Suprapubic skin (tissue), 4 donors: Measurements from ENCODE around the gene OTOP2. TPM values are rescaled to one million over a fixed set of nuclear protein-coding genes. Genes with fewer than 3 reads are reported as not detected.

Experiments
- DNase-seq, 2 donors: peaks; one replicate each; pipeline ENCODE4 v3.0.0-alpha.2; 2019; ENCODE audit warnings: low spot score in 2 of 2
- H3K27ac ChIP-seq: fragments of 200-600 bp; sonication (generic); one replicate; pipeline ENCODE4 v1.5.1; 2019
- H3K27me3 ChIP-seq: fragments of 200-600 bp; sonication (generic); one replicate; pipeline ENCODE4 v1.5.1; 2019
- H3K36me3 ChIP-seq: fragments of 200-600 bp; sonication (generic); one replicate; pipeline ENCODE4 v1.5.1; 2019
- H3K4me1 ChIP-seq: fragments of 200-600 bp; sonication (generic); one replicate; pipeline ENCODE4 v1.5.1; 2019
- H3K4me3 ChIP-seq: fragments of 200-600 bp; sonication (generic); one replicate; pipeline ENCODE4 v1.5.1; 2019; ENCODE audit warnings: mild to moderate bottlenecking
- H3K9me3 ChIP-seq: fragments of 200-600 bp; sonication (generic); one replicate; pipeline ENCODE4 v1.5.1; 2019
- CTCF ChIP-seq, 2 donors: fragments of 200-600 bp in 1 of 2; fragments of 450-650 bp in 1 of 2; sonication (generic) in 1 of 2; IDR thresholded peaks; one replicate each; pipeline ENCODE4 v1.5.1; 2016 to 2019; ENCODE audit warnings: antibody characterized with exemption in 2 of 2, mild to moderate bottlenecking in 1 of 2, moderate library complexity in 1 of 2
- EP300 ChIP-seq: sonication (generic); formaldehyde crosslinking; IDR thresholded peaks from one replicate; pipeline ENCODE4 v1.6.1; 2017; ENCODE audit warnings: antibody characterized with exemption
- POLR2A ChIP-seq, 2 donors: fragments of 450-650 bp; IDR thresholded peaks; one replicate each; pipeline ENCODE4 v1.6.1; 2017; ENCODE audit warnings: antibody characterized with exemption in 2 of 2, mild to moderate bottlenecking in 2 of 2, moderate library complexity in 2 of 2
- POLR2AphosphoS5 ChIP-seq, 3 donors: sonication (generic); formaldehyde crosslinking; IDR thresholded peaks; one replicate each; pipeline ENCODE4 v1.6.1; 2017; ENCODE audit warnings: antibody characterized with exemption in 3 of 3
- WGBS: methylation state at CpG from one replicate; pipeline ENCODE4 v1.1.5; 2018; 5-methylcytosine and 5-hydroxymethylcytosine counted together
- total RNA-seq, 4 donors: library from RNA; depleted of rRNA; stranded (reverse); fragments of >200 nt; gene quantifications; one replicate each; pipeline ENCODE4 v1.1.0, GENCODE V29; 2016

The OTOP2 gene, protein sequence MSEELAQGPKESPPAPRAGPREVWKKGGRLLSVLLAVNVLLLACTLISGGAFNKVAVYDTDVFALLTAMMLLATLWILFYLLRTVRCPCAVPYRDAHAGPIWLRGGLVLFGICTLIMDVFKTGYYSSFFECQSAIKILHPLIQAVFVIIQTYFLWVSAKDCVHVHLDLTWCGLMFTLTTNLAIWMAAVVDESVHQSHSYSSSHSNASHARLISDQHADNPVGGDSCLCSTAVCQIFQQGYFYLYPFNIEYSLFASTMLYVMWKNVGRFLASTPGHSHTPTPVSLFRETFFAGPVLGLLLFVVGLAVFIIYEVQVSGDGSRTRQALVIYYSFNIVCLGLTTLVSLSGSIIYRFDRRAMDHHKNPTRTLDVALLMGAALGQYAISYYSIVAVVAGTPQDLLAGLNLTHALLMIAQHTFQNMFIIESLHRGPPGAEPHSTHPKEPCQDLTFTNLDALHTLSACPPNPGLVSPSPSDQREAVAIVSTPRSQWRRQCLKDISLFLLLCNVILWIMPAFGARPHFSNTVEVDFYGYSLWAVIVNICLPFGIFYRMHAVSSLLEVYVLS
- under 1 TPM in 1 of 4 donors, not detected in 3; 0.49 TPM for total RNA-seq

DNA sequence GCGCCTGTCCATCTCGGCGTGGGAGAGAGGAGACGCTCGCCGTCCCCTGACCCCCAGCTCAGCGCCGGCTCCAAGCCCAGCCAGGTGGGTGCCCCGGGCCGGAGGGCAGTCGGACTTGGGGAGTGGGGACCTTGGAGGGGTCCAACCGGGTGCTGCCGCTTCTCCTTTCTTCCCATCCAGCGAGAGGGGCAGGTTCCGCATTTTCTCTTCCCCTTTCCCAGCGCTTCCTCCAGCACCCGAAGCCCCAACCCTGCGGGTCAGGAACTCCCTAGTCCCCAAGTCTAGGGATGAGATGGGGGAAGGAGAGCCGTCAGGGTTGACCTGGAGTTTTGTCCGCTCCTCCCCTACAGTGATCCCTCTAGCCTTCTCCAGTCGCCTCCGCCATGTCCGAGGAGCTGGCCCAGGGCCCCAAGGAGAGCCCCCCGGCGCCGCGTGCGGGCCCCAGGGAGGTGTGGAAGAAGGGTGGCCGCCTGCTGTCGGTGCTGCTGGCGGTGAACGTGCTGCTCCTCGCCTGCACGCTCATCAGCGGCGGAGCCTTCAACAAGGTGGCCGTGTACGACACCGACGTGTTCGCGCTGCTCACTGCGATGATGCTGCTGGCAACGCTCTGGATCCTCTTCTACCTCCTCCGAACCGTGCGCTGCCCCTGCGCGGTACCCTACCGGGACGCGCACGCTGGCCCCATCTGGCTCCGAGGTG lies at the start of gene OTOP2:
Gene OTOP2, plus strand, starts transcription at position 24 of the 699 bp plus-strand sequence. Its CDS starts 360 bp downstream, at position 384.
- DNase-seq: no peak
- no peak within 1 kb of the TSS for H3K27ac ChIP-seq
- H3K27me3 ChIP-seq: peaks cover 66% of the 10 kb centered on the region
- H3K4me3 ChIP-seq: peak within 1 kb of the TSS; percentile 50
- no peaks in the 10 kb centered on the region for H3K9me3 ChIP-seq
- 3% methylated on average over 32 of the region's 54 CpGs for WGBS
- H3K36me3 ChIP-seq: no peaks in the 10 kb centered on the region
- H3K4me1 ChIP-seq: peaks cover 44% of the 10 kb centered on the region
- TF ChIP-seq EP300 (no peak), POLR2A (IDR thresholded peaks at IDR 0.05) (no peak), POLR2AphosphoS5 (IDR thresholded peaks at IDR 0.05) (no peak), CTCF (IDR thresholded peaks at IDR 0.05) (no peak)

GRCh38 chr17:74874615-74875037 lies 49.4 kb upstream of the OTOP2 start:
- Histone ChIP-seq H3K9me3 (no peaks in the 10 kb centered on the region), H3K36me3 (no peaks in the 10 kb centered on the region), H3K4me1 (peaks cover 34% of the 10 kb centered on the region), H3K27me3 (no peaks in the 10 kb centered on the region), H3K4me3 (no peak overlapping the region), H3K27ac (no peak overlapping the region)
- TF ChIP-seq POLR2AphosphoS5 (IDR thresholded peaks at IDR 0.05) (no peak), CTCF (IDR thresholded peaks at IDR 0.05) (no peak), POLR2A (IDR thresholded peaks at IDR 0.05) (no peak), EP300 (no peak)
- no peak for DNase-seq
- 98% methylated on average over 5 of the region's 5 CpGs for WGBS

GRCh38 chr17:74875155-74875976 lies 48.7 kb upstream of the OTOP2 start:
- Histone ChIP-seq H3K4me1 (peaks cover 34% of the 10 kb centered on the region), H3K4me3 (no peak overlapping the region), H3K9me3 (no peaks in the 10 kb centered on the region), H3K36me3 (no peaks in the 10 kb centered on the region), H3K27me3 (no peaks in the 10 kb centered on the region), H3K27ac (no peak overlapping the region)
- 63% methylated on average over 5 of the region's 5 CpGs for WGBS
- no peak for DNase-seq
- TF ChIP-seq CTCF (IDR thresholded peaks at IDR 0.05): no peak
- no peak for TF ChIP-seq EP300
- TF ChIP-seq POLR2A (IDR thresholded peaks at IDR 0.05): no peak
- TF ChIP-seq POLR2AphosphoS5 (IDR thresholded peaks at IDR 0.05): no peak

DNA sequence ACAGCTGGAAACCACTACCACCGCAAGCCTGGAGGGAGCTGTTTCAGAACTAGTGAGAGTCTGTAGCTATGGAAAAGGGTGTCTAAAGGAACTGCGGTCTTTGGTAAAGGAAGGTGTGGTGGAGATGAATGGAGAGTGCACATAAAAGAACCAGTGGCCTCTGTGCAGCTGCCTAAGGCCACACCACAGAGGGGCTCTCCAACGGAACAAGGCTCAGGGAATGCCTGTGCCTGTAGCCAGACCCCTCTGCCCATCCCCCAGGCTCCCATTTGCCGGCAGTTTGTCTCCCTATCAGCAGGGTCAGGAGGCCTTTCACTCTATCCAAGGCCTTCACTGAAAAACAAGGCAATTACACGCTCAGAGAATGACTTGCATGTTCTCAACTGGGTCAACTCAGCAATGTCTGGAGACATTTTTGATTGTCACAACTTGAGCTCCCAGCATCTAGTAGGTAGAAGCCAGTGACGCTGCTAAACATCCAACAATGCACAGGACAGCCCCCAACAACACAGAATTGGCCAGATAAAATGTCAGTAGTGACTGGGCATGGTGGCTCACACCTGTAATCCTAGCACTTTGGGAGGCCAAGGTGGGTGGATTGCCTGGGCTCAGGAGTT lies 48.0 kb upstream of the OTOP2 start:
- H3K4me3 ChIP-seq: no peak overlapping the region
- 70% methylated on average over 4 of the region's 6 CpGs for WGBS
- H3K36me3 ChIP-seq: no peaks in the 10 kb centered on the region
- H3K27ac ChIP-seq: no peak overlapping the region
- H3K9me3 ChIP-seq: no peaks in the 10 kb centered on the region
- TF ChIP-seq POLR2AphosphoS5 (IDR thresholded peaks at IDR 0.05): no peak
- TF ChIP-seq EP300: no peak
- H3K27me3 ChIP-seq: no peaks in the 10 kb centered on the region
- DNase-seq: no peak
- peaks cover 34% of the 10 kb centered on the region for H3K4me1 ChIP-seq
